Mesothelial cell of epicardium (in vitro differentiated cells): ENCODE measurements around the gene DDOST. TPM values are rescaled to one million over a fixed set of nuclear protein-coding genes. Genes with fewer than 3 reads are reported as not detected.

Experiments used
- DNase-seq, 2 experiments: peaks; one replicate each; pipeline ENCODE4 v3.0.0; 2021; ENCODE audit warnings: low spot score in 2 of 2; ENCODE audit not compliant: unreplicated experiment in 2 of 2
- H3K27ac Mint-ChIP-seq: 2 replicates; pipeline ENCODE4 v1.8.0; 2021; ENCODE audit warnings: mixed read lengths
- H3K27me3 Mint-ChIP-seq: 2 replicates; pipeline ENCODE4 v1.8.0; 2021; ENCODE audit warnings: low read depth, mixed read lengths
- H3K36me3 Mint-ChIP-seq: 2 replicates; pipeline ENCODE4 v1.8.0; 2021; ENCODE audit warnings: mixed read lengths
- H3K4me1 Mint-ChIP-seq: 2 replicates; pipeline ENCODE4 v1.8.0; 2021; ENCODE audit warnings: mixed read lengths
- H3K4me3 Mint-ChIP-seq: 2 replicates; pipeline ENCODE4 v1.8.0; 2021; ENCODE audit warnings: mild to moderate bottlenecking, moderate library complexity, mixed read lengths
- H3K9me3 Mint-ChIP-seq: 2 replicates; pipeline ENCODE4 v1.8.0; 2021; ENCODE audit warnings: mixed read lengths
- total RNA-seq: library from RNA; stranded (reverse); gene quantifications from 3 replicates; pipeline ENCODE4 v1.2.1, GENCODE V29; 2021
- TF ChIP-seq, protein P1 (sequence below): fragments of 200-600 bp; sonication (generic); IDR thresholded peaks from one replicate; pipeline ENCODE4 v1.5.0; 2021; ENCODE audit warnings: antibody characterized with exemption; ENCODE audit not compliant: unreplicated experiment

Gene DDOST
- total RNA-seq, 1 donor from 2014 or later, result 248 TPM

DNA sequence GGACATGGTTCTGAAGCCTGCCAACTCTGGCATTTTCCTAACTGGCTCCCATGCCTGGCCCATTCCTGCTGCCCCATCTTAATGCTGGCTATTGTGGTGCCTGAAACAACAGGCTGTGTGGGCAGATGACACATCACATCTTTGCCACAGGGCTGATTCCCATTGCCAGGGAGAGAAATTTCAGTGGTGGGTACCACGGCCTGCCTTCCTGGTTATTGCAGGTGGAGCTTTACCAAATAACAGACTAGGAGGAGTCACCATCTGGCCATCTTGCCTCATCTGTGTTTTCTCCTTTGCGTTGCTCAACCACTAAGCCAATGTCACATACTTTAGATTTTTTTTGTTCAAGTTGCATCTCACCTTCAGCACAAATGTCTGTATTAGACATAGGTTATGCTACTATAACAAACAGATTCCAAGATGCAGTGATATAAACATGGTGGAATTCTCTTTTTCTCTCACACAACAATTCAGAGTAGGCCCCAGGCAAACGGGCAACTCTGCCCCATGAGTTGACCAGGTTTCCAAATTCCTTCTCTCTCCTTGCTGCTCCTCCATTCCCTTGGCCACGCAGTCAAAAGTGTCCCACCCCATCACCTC lies 58.2 kb downstream of the DDOST start:
- DNase-seq, result no peak
- Mint-ChIP-seq H3K9me3 (peaks cover 4% of the 10 kb centered on the region), H3K27ac (no peak overlapping the region), H3K36me3 (no peaks in the 10 kb centered on the region), H3K27me3 (peaks cover 11% of the 10 kb centered on the region), H3K4me3 (no peak overlapping the region), H3K4me1 (no peaks in the 10 kb centered on the region)
- TF ChIP-seq, protein P1, sequence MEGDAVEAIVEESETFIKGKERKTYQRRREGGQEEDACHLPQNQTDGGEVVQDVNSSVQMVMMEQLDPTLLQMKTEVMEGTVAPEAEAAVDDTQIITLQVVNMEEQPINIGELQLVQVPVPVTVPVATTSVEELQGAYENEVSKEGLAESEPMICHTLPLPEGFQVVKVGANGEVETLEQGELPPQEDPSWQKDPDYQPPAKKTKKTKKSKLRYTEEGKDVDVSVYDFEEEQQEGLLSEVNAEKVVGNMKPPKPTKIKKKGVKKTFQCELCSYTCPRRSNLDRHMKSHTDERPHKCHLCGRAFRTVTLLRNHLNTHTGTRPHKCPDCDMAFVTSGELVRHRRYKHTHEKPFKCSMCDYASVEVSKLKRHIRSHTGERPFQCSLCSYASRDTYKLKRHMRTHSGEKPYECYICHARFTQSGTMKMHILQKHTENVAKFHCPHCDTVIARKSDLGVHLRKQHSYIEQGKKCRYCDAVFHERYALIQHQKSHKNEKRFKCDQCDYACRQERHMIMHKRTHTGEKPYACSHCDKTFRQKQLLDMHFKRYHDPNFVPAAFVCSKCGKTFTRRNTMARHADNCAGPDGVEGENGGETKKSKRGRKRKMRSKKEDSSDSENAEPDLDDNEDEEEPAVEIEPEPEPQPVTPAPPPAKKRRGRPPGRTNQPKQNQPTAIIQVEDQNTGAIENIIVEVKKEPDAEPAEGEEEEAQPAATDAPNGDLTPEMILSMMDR, result no peak

Other genes starting within 250 kb of the DDOST start
- 25.9 to 29.1 TPM (median 28.5 TPM) in 3 replicates for gene CAMK2N1, start 175.2 kb downstream of the DDOST start, total RNA-seq
- gene MUL1, start 153.2 kb downstream of the DDOST start, total RNA-seq, result 26.6 to 29.5 TPM (median 28.2 TPM) in 3 replicates
- 0.59 to 0.78 TPM (median 0.74 TPM) in 3 replicates for gene FAM43B, start 108.8 kb downstream of the DDOST start, total RNA-seq
- gene CDA, start 72.3 kb downstream of the DDOST start, total RNA-seq, result 0.64 to 1.5 TPM (median 0.94 TPM) in 3 replicates
- 37.7 to 41.3 TPM (median 38.1 TPM) in 3 replicates for gene PINK1, start 27.9 kb downstream of the DDOST start, total RNA-seq
- 0.40 to 0.86 TPM (median 0.44 TPM) in 3 replicates for gene KIF17, start 56.6 kb upstream of the DDOST start, total RNA-seq
- 0.45 to 0.90 TPM (median 0.49 TPM) in 3 replicates for gene SH2D5, start 71.3 kb upstream of the DDOST start, total RNA-seq
- gene HP1BP3, start 125.9 kb upstream of the DDOST start, total RNA-seq, result 262 to 270 TPM (median 269 TPM) in 3 replicates